ENCODE measurements around the gene ABO.
"Not testable (repeated sequence)": the region's sequence is repeated elsewhere in the genome, so short reads cannot be mapped to it uniquely, and the experiment has no call there.

The ABO gene

DNA sequence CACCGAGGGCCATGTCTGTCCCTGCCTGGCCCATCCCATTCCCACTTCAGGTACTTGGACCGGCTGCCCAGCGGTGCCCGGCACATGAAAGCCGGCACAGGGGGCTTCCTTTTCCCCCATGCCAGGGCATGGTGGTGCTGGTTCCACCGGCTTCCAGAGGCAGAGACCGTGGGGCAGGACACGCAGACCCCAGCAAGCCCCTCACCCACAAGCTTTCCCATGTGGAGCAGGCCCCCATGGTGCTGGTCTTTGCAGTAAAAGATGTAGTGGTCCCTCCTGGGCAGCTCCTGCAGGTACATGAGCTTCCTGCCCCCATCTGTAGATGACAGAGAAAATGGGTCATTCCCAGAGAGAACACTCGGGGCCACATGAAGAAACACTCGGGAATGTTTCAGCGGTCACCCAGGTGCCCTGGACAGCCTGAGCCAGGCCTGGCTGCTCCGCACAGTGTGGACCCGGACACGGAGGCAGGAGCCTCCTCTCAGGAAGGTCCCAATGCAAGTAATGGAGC lies 67.9 kb downstream of the ABO start:
- no peak for FAIRE-seq
- TF ChIP-seq POLR2A (IDR thresholded peaks at IDR 0.05; ENCODE audit: low read depth, low read length): no peak
- no peak for DNase-seq (ENCODE audit: insufficient read length, low spot score)

DNA sequence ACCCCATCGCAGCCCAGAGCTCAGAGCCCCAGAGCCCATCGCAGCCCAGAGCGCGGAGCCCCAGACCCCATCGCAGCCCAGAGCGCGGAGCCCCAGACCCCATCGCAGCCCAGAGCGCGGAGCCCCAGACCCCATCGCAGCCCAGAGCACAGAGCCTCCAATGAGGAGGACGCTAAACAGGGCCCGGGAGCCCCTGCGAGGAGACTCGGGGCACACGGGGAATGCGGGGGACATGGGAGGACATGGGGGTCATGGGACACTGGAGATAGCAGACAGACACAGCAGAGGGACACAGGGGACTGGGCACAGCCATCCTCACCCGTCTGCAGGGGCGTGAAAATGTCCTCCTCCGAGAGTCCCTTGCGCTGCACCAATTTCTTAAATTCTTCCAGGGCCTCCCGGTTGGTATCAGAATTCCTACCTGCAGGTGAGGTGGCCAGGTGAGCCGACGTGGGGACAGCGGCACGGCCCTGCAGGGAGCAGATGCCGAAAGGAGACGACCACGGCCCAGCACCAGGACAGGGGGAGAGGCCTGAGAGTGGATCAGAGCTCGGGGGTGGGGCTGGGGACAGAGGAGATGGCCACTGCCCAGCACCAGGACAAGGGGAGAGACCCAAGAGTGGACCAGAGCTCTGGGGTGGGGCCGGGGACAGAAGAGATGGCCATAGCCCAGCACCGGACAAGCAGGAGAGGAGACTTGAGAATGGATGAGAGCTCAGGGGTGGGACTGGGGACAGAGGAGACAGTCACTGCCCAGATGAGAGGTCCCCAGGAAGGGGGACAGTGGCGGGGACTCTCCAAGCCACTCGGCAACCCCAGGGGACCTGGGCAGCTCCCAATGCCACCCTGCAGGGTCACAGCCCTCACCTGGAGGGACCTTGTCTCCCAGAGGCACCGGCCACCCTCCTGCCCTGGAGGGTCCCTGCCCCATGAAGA lies 68.7 kb downstream of the ABO start:
- FAIRE-seq (no peak), DNase-seq (ENCODE audit: insufficient read length, low spot score) (no peak)

DNA sequence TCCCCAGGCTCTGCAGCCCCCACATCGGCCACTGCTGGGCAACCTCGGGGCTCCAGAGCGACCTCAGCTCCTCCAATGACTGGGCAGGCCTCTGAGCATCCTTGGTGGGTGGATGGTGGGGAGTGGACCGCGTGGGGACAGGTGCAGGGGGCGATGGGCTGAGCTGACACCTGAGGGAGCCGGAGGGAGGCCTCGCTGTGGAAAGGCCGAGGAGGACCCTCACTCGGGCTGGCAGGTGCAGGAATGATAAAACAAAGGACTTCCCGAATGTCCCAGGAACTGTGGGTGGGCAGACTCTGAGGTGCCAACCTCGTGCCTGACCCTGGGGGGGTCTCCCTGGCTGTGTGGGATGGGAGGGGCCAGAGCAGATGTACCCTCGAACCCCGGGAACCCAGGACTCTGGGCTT lies 69.5 kb downstream of the ABO start:
- FAIRE-seq; DNase-seq (ENCODE audit: insufficient read length, low spot score): not testable (repeated sequence)

More for the DNA sequence above, 68.7 kb downstream of the ABO start:
- TF ChIP-seq POLR2A (IDR thresholded peaks at IDR 0.05; ENCODE audit: low read depth, low read length): no peak
